LNCAP (cell line): ENCODE data around the gene NEFH.

Experiments used
- CTCF ChIP-seq: fragments of 450-650 bp; IDR thresholded peaks from 2 replicates; pipeline ENCODE4 v1.5.1; 2017; ENCODE audit warnings: mild to moderate bottlenecking

The NEFH gene

DNA sequence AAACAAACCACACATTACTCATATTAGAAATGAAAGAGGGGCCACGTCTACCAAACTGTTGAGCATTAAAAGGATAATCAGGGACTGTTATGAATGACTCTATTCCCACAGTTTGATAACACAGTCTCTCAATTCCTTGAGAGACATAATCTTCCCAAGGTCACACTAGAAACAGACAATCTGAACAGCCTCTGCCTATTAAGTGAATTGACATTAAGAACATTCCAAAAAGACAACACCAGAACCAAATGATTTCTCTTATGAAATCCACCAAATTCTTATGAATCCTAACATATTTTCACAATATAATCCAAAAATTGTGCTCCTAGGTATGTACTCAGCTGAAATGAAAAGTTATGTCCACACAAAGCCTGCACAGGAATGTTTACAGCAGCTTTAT, 37.0 kb upstream of the NEFH start:
- TF ChIP-seq CTCF = no peak

DNA sequence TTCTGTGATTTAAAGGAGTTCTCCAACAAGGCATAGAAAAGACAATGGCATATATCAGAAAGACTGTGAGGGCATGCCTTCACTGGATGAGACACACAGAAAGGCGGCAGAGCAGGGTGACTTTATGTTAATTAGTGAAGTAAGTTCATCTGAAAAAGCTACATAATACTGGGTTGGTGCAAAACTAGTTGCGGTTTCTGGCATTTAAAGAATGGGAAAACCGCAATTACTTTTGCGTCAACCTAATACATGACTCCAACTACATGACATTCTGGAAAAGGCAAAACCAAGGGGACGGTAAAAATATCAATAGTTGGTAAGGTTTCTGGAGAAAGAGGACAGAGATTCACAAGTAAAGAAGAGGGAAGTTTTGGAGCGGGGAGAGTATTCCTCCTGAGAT, 36.6 kb upstream of the NEFH start:
- TF ChIP-seq CTCF = no peak

DNA sequence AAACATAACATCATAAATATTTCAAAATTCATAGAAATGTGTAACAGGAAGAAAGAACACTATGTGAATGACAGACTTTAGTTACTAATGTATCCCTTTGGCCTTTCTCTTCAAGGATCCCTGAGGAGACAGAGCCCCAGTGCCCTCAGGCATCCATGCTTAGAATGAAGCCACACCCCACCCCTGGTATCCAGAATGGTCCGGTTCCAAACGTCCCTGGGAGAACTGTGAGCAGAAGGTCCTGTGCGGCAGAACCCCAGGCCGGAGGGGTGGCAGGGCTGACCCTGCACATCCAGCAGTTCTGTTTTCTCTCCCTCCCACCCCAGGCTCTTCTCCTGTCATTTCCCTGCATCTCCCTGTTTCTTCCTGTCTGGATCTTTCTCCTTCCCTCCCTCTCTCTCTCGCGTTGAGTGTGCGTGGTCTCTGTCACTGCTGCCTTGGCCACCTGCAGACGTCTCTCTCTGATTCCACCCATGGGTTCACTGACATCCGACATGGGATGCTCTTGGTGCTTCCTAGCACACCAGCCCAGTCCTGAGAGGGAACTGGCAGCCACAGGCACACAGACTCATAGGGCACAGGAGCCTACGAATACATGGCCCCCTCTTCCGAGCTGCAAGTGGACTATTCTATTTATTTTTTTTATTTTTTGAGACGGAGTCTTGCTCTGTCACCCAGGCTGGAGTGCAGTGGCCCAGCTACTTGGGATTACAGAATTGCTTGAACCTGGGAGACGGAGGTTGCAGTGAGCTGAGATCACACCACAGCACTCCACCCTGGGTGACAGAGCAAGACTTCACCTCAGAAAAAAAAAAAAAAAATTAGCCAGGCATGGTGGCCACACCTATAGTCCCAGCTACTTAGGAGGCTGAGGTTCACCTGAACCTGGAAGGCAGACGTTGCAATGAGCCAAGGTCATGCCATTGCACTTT, 35.9 kb upstream of the NEFH start:
- TF ChIP-seq CTCF = no peak

- no peak for TF ChIP-seq CTCF
These were observed 34.5 kb upstream of the NEFH start for GRCh38 chr22:29445508-29445907.

DNA sequence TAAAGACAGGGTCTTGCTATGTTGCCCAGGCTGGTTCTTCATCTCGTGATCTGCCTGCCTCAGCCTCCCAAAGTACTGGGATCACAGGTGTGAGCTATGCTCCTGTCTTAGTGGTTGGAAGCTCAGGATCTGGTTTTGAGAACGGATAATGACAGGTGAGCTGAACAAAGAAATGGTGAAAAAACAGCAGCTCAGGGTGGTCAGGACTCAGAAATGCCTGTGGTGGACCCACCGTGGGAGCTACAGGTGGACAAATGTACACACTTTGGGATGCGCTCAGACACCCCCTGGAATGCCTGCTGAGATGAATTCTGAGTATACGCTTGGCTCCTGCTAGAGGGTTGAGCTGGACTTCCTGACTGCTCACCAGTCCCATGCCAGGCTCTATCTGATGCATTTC, 32.1 kb upstream of the NEFH start:
- TF ChIP-seq CTCF = no peak

DNA sequence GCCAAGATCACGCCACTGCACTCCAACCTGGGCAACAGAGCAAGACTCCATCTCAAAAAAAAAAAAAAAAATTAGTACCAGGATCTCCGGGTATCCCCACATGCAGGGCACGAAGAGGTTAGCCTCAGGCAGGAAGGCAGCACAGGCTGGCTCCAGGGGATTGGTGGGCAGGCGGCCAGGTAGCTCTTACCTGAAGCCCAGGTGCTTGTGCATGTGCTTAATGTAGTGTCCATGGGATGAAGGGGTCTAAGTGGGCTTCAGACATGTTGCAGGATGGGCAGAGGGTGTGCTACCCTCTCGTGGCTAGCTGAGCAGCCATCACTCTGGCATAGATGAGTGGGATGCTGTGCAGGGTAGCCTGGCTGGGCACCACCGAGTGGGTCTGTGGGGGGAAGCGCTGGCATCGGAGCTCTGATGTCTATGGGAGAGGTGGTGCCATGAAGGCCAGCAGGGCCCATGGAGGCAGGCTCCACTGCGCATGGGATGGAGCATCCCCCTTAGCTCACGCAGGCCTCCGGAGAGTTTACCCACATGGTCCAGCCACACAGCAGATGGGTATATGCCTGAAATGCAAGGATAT, 30.6 kb upstream of the NEFH start:
- TF ChIP-seq CTCF = no peak

GRCh38 chr22:29450222-29450621, 29.8 kb upstream of the NEFH start:
- TF ChIP-seq CTCF = no peak
